ENCODE data around the gene PCNX3.

Gene PCNX3

GRCh38 chr11:65662247-65662798 is 46.7 kb downstream of the PCNX3 start:
- peak; percentile 23; the same call in 1 of the 2 replicates for TF ChIP-seq CTCF (conservative IDR thresholded peaks at IDR 0.05)
- peak overlapping the region; percentile 99 for H3K27ac ChIP-seq

- peak within 1 kb of the TSS; percentile 99 for H3K27ac ChIP-seq
These were observed 47.4 kb downstream of the PCNX3 start, which contains the start of gene RELA for GRCh38 chr11:65662799-65663638. Gene RELA, minus strand, starts transcription at chr11:65662916. Its CDS starts 84 bp downstream, at chr11:65662832.

GRCh38 chr11:65663639-65664200 is 48.1 kb downstream of the PCNX3 start:
- peak overlapping the region; percentile 99 for H3K27ac ChIP-seq
- no peak for TF ChIP-seq CTCF (conservative IDR thresholded peaks at IDR 0.05)

More at GRCh38 chr11:65662799-65663638, 47.4 kb downstream of the PCNX3 start, which contains the start of gene RELA:
- TF ChIP-seq CTCF (conservative IDR thresholded peaks at IDR 0.05), result peak; percentile 9; the same call in 1 of the 2 replicates

DNA sequence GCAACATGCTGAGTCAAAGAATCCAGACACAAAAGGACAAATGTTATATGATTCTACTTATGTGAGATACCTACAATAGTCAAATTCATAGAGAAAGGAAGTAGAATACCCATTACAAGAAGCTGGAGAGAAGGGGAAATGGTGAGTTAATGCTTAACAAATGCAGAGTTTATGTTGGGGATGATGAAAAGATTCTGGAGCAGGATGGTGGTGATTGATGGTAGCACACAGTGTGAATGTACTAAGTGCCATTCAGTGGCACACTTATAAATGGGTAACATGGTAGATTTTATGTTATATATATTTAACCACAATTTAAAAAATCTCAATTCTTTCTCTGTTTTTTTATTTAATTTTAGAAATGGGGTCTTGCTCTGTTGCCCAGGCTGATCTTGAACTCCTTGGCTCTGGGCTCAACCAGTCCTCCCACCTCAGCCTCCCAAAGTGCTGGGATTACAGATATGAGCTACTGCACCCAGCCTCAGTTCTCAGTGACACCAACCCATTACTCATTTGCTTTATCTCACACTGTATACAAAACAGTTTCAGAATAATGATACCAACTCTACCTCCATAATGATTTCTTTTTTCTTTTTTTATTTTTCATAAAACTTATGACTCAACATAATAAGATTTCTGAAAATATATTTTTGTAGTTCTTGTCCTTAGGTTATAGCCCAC is 56.7 kb downstream of the PCNX3 start:
- no peak; the same call in 1 of the 2 replicates for TF ChIP-seq CTCF (conservative IDR thresholded peaks at IDR 0.05)
- H3K27ac ChIP-seq, result no peak overlapping the region

GRCh38 chr11:65672982-65673381 is 57.4 kb downstream of the PCNX3 start:
- TF ChIP-seq CTCF (conservative IDR thresholded peaks at IDR 0.05), result no peak

GRCh38 chr11:65680192-65680743 is 64.7 kb downstream of the PCNX3 start:
- TF ChIP-seq CTCF (conservative IDR thresholded peaks at IDR 0.05), result no peak
- no peak overlapping the region for H3K27ac ChIP-seq

More at GRCh38 chr11:65672982-65673381, 57.4 kb downstream of the PCNX3 start:
- H3K27ac ChIP-seq, result no peak overlapping the region

All from VCaP (cell line).